Activated CD4-positive, alpha-beta T cell treated with anti-CD3 and anti-CD28 coated beads for 24 hours (primary cell): ENCODE results near the gene CABLES1.
"Not testable (repeated sequence)": the region's sequence is repeated elsewhere in the genome, so short reads cannot be mapped to it uniquely, and the experiment has no call there.

Experiments used
- DNase-seq, 2 donors: peaks; one replicate each; pipeline ENCODE4 v3.0.0-alpha.2; 2020; ENCODE audit warnings: low read depth in 2 of 2

Gene CABLES1

GRCh38 chr18:23109163-23109562, 26.1 kb upstream of the CABLES1 start:
- not testable (repeated sequence) for DNase-seq

GRCh38 chr18:23113576-23113975, 21.7 kb upstream of the CABLES1 start:
- DNase-seq = no peak

GRCh38 chr18:23114171-23114881, 21.0 kb upstream of the CABLES1 start:
- DNase-seq = no peak

- DNase-seq = no peak
Observed at GRCh38 chr18:23114911-23115310, 20.4 kb upstream of the CABLES1 start.

GRCh38 chr18:23115683-23116096, 19.6 kb upstream of the CABLES1 start:
- no peak for DNase-seq

GRCh38 chr18:23121133-23121532, 14.2 kb upstream of the CABLES1 start:
- DNase-seq = no peak

- no peak for DNase-seq
Observed at GRCh38 chr18:23122334-23123229, 12.7 kb upstream of the CABLES1 start.

- DNase-seq = no peak
Observed at GRCh38 chr18:23126376-23127056, 8.8 kb upstream of the CABLES1 start.

- no peak for DNase-seq
Observed at GRCh38 chr18:23127090-23127489, 8.2 kb upstream of the CABLES1 start.

- no peak for DNase-seq
Observed at GRCh38 chr18:23129355-23130002, 5.8 kb upstream of the CABLES1 start.

GRCh38 chr18:23131693-23132319, 3.5 kb upstream of the CABLES1 start:
- peak in 1 of 2 donors; percentile 58 for DNase-seq

GRCh38 chr18:23133860-23134779, 1.2 kb upstream of the CABLES1 start:
- DNase-seq = no peak

GRCh38 chr18:23135550-23136325, 453 bp downstream of the CABLES1 start:
- DNase-seq = no peak

GRCh38 chr18:23136326-23137096, 1.2 kb downstream of the CABLES1 start:
- no peak for DNase-seq

- no peak for DNase-seq
Observed at GRCh38 chr18:23137097-23137635, 1.9 kb downstream of the CABLES1 start.

GRCh38 chr18:23137788-23138216, 2.5 kb downstream of the CABLES1 start:
- no peak for DNase-seq

GRCh38 chr18:23138471-23138870, 3.2 kb downstream of the CABLES1 start:
- no peak for DNase-seq
